Sigmoid colon (tissue), 3 donors: ENCODE results near the gene INF2.

ENCODE experiments used
- POLR2A ChIP-seq, 2 donors: fragments of 450-650 bp; IDR thresholded peaks; one replicate each; pipeline ENCODE4 v1.6.1; 2016; ENCODE audit warnings: antibody characterized with exemption in 2 of 2, mild to moderate bottlenecking in 2 of 2, moderate library complexity in 2 of 2
- TF ChIP-seq, protein P1 (sequence below), 4 experiments: fragments of 450-650 bp in 3 of 4; fragments of 200-600 bp in 1 of 4; IDR thresholded peaks; one replicate each; pipeline ENCODE4 v1.5.1; 2016 to 2019; ENCODE audit warnings: antibody characterized with exemption in 4 of 4, mild to moderate bottlenecking in 3 of 4, moderate library complexity in 2 of 4

DNA sequence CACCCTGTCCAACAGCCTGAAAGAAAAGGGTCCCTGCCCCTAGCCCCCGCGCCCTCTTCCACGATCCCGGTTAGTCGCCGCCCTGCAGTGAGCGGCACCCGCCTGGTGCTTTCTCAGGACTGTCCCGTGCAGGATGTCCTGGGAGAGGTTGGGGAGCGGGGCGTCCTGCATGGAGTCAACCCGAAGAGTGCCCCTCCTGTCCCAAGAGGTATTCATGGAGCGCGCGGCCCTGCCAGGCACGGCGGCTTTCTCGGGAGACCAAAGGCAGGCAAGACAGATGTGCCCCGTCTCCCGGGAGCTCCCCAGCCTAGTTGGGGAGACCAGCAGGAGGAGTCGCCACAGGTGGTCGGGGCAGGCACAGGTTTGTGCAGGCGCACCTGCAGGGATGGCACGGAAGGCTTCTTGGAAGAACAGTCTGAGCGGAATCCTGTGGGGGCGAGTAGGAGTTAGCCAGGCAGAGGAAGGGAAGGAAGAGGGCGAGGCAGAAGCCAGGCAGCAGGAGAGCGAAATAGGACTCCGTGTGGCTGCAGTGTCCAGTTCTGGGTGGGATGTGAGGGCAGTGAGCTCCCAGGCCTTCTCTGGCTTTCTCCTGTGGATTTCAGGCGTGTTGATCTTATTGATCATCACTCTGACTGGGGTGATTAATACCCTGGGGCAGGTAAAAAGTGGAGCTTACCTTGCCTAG lies 64.3 kb downstream of the INF2 start:
- TF ChIP-seq, protein P1, sequence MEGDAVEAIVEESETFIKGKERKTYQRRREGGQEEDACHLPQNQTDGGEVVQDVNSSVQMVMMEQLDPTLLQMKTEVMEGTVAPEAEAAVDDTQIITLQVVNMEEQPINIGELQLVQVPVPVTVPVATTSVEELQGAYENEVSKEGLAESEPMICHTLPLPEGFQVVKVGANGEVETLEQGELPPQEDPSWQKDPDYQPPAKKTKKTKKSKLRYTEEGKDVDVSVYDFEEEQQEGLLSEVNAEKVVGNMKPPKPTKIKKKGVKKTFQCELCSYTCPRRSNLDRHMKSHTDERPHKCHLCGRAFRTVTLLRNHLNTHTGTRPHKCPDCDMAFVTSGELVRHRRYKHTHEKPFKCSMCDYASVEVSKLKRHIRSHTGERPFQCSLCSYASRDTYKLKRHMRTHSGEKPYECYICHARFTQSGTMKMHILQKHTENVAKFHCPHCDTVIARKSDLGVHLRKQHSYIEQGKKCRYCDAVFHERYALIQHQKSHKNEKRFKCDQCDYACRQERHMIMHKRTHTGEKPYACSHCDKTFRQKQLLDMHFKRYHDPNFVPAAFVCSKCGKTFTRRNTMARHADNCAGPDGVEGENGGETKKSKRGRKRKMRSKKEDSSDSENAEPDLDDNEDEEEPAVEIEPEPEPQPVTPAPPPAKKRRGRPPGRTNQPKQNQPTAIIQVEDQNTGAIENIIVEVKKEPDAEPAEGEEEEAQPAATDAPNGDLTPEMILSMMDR (IDR thresholded peaks at IDR 0.05), result no peak
- TF ChIP-seq POLR2A (IDR thresholded peaks at IDR 0.05), result no peak
